ENCODE measurements around the gene LTN1.
"Not testable (repeated sequence)": the region's sequence is repeated elsewhere in the genome, so short reads cannot be mapped to it uniquely, and the experiment has no call there.

LTN1 gene

GRCh38 chr21:28992526-28993292 is at the start of gene LTN1:
LTN1 (minus strand) TSS chr21:28992877; CDS start chr21:28992805, 72 bp downstream.
- DNase-seq (ENCODE audit: low read depth, low spot score) = peak; percentile 99

GRCh38 chr21:29034678-29035077 is 42.0 kb upstream of the LTN1 start:
- no peak for DNase-seq (ENCODE audit: low read depth, low spot score)

- DNase-seq (ENCODE audit: low read depth, low spot score) = no peak
These were observed 41.2 kb upstream of the LTN1 start for GRCh38 chr21:29033871-29034270.

GRCh38 chr21:29033301-29033700 is 40.6 kb upstream of the LTN1 start:
- DNase-seq (ENCODE audit: low read depth, low spot score) = no peak

- no peak for DNase-seq (ENCODE audit: low read depth, low spot score)
These were observed 38.2 kb upstream of the LTN1 start for GRCh38 chr21:29030909-29031308.

- no peak for DNase-seq (ENCODE audit: low read depth, low spot score)
These were observed 36.8 kb upstream of the LTN1 start for GRCh38 chr21:29029524-29029923.

- no peak for DNase-seq (ENCODE audit: low read depth, low spot score)
These were observed 32.6 kb upstream of the LTN1 start for GRCh38 chr21:29025328-29025713.

- DNase-seq (ENCODE audit: low read depth, low spot score) = peak; percentile 82
These were observed 32.0 kb upstream of the LTN1 start, which contains the start of gene USP16 for GRCh38 chr21:29024474-29025327. USP16 (plus strand) TSS chr21:29024668; CDS start chr21:29027914, 3,246 bp downstream.

GRCh38 chr21:29022166-29022565 is 29.5 kb upstream of the LTN1 start:
- DNase-seq (ENCODE audit: low read depth, low spot score) = no peak

GRCh38 chr21:29018540-29018939 is 25.9 kb upstream of the LTN1 start:
- no peak for DNase-seq (ENCODE audit: low read depth, low spot score)

- DNase-seq (ENCODE audit: low read depth, low spot score) = no peak
These were observed 25.1 kb upstream of the LTN1 start for GRCh38 chr21:29017639-29018237.

GRCh38 chr21:29011236-29011635 is 18.6 kb upstream of the LTN1 start:
- DNase-seq (ENCODE audit: low read depth, low spot score) = not testable (repeated sequence)

- DNase-seq (ENCODE audit: low read depth, low spot score) = no peak
These were observed 15.7 kb upstream of the LTN1 start for GRCh38 chr21:29008367-29008766.

- no peak for DNase-seq (ENCODE audit: low read depth, low spot score)
These were observed 15.1 kb upstream of the LTN1 start for GRCh38 chr21:29007810-29008209.

- no peak for DNase-seq (ENCODE audit: low read depth, low spot score)
These were observed 14.5 kb upstream of the LTN1 start for GRCh38 chr21:29007135-29007534.

- no peak for DNase-seq (ENCODE audit: low read depth, low spot score)
These were observed 13.0 kb upstream of the LTN1 start for GRCh38 chr21:29005696-29006095.

- peak; percentile 88 for DNase-seq (ENCODE audit: low read depth, low spot score)
These were observed 9.9 kb upstream of the LTN1 start for GRCh38 chr21:29002442-29003144.

- DNase-seq (ENCODE audit: low read depth, low spot score) = no peak
These were observed 584 bp upstream of the LTN1 start for GRCh38 chr21:28993293-28993629.

- DNase-seq (ENCODE audit: low read depth, low spot score) = no peak
These were observed 684 bp downstream of the LTN1 start for GRCh38 chr21:28991861-28992525.

GRCh38 chr21:28988146-28988545 is 4.5 kb downstream of the LTN1 start:
- DNase-seq (ENCODE audit: low read depth, low spot score) = not testable (repeated sequence)

GRCh38 chr21:28986677-28987076 is 6.0 kb downstream of the LTN1 start:
- no peak for DNase-seq (ENCODE audit: low read depth, low spot score)
